K562 (cell line): ENCODE results near the gene ANK2. TPM values are rescaled to one million over a fixed set of nuclear protein-coding genes. Genes with fewer than 3 reads are reported as not detected.

Experiments used
- CREBBP ChIP-seq: IDR thresholded peaks from one replicate; pipeline ENCODE4 v1.6.1; 2012; ENCODE audit warnings: low read depth, mild to moderate bottlenecking, control low read depth, inconsistent platforms, low read length
- HDAC3 ChIP-seq: fragments of 450-650 bp; IDR thresholded peaks from 2 replicates; pipeline ENCODE4 v1.6.1; 2018; ENCODE audit warnings: borderline replicate concordance, mild to moderate bottlenecking, moderate library complexity; ENCODE audit not compliant: partially characterized antibody
- MCM2 ChIP-seq: fragments of 450-650 bp; IDR thresholded peaks from 2 replicates; pipeline ENCODE4 v1.6.1; 2017; ENCODE audit warnings: low read depth, mild to moderate bottlenecking
- MEIS2 ChIP-seq: fragments of 450-650 bp; IDR thresholded peaks from 2 replicates; pipeline ENCODE4 v1.6.1; 2014; ENCODE audit warnings: mild to moderate bottlenecking; ENCODE audit not compliant: partially characterized antibody
- MGA ChIP-seq: fragments of 450-650 bp; IDR thresholded peaks from 2 replicates; pipeline ENCODE4 v1.6.1; 2016; ENCODE audit warnings: mild to moderate bottlenecking, moderate library complexity
- MYC ChIP-seq, 2 experiments: fragments of 250-450 bp in 1 of 2; sonication (Bioruptor Pico) in 1 of 2; IDR thresholded peaks; 2 replicates each; pipeline versions ENCODE4 v1.5.1 to v1.6.1; 2012 to 2021; ENCODE audit warnings: low read depth in 2 of 2, borderline replicate concordance in 1 of 2, improper control_type of control experiment in 1 of 2, low read length in 1 of 2, mild to moderate bottlenecking in 1 of 2, moderate library complexity in 1 of 2
- TAF9B ChIP-seq: fragments of 450-650 bp; IDR thresholded peaks from 2 replicates; pipeline ENCODE4 v1.6.1; 2018; ENCODE audit warnings: mild to moderate bottlenecking; ENCODE audit not compliant: partially characterized antibody
- TCF7 ChIP-seq: sonication (generic); IDR thresholded peaks from 2 replicates; pipeline ENCODE4 v1.6.1; 2016; ENCODE audit warnings: antibody characterized with exemption, borderline replicate concordance
- TRIM28 ChIP-seq: fragments of 450-650 bp; IDR thresholded peaks from 2 replicates; pipeline ENCODE4 v1.6.1; 2017
- ZBTB2 ChIP-seq: fragments of 450-650 bp; IDR thresholded peaks from 2 replicates; pipeline ENCODE4 v1.6.1; 2016; ENCODE audit warnings: antibody characterized with exemption
- ZMIZ1 ChIP-seq, 2 experiments: fragments of 150-350 bp in 1 of 2; IDR thresholded peaks; 2 replicates each; pipeline ENCODE4 v1.6.1; 2012 to 2016; ENCODE audit warnings: low read depth in 2 of 2, low read length in 2 of 2, mild to moderate bottlenecking in 1 of 2, moderate library complexity in 1 of 2
- ZNF197 ChIP-seq: fragments of 200-800 bp; sonication (Bioruptor generic); IDR thresholded peaks from 2 replicates; pipeline ENCODE4 v1.6.1; 2016; ENCODE audit warnings: low read depth, missing genetic modification characterization, missing compliant biosample characterization
- polyA plus RNA-seq, 8 experiments: library from polyadenylated mRNA; depleted of rRNA in 4 of 8; stranded (reverse) in 5 of 8; unstranded in 3 of 8; fragments of >200 nt; fragmentation: Nextera tagmentation in 2 of 8; fragmentation: Illumina TruSeq in 1 of 8; extraction: Ambion mirVana in 2 of 8; extraction: Trizol in 1 of 8; gene quantifications; 2 replicates each; pipeline versions ENCODE4 v1.2.1 to v1.2.3, GENCODE V29; 2011 to 2014; ENCODE audit warnings: inconsistent platforms in 1 of 8, missing spikeins in 1 of 8
- total RNA-seq, 7 experiments: library from RNA; depleted of rRNA in 6 of 7; stranded (reverse); fragments of >200 nt in 6 of 7; fragmentation: Illumina TruSeq in 2 of 7; extraction: Trizol in 2 of 7; gene quantifications; 2 replicates each; pipeline versions ENCODE4 v1.2.1 to v1.2.3, GENCODE V29; 2011 to 2021; ENCODE audit warnings: low replicate concordance in 1 of 7

ANK2 gene
- total and polyA plus RNA-seq, 9 of the 15 experiments (the other 6 are each of a cell fraction or from before 2014, with no cell fraction given): 0.07 to 0.24 TPM; not detected in 7

- TF ChIP-seq MGA: no peak
- TF ChIP-seq ZMIZ1 (IDR thresholded peaks at IDR 0.05; ENCODE audit: low read depth in 2 of 2, low read length in 2 of 2): no peak
- TF ChIP-seq TAF9B: no peak
- TF ChIP-seq MYC (IDR thresholded peaks at IDR 0.05; ENCODE audit: low read depth, low read length): no peak
- TF ChIP-seq MYC (CRISPR knock-in tag; IDR thresholded peaks at IDR 0.05; ENCODE audit: borderline replicate concordance, low read depth): no peak
- TF ChIP-seq MCM2: no peak
- no peak for TF ChIP-seq TCF7
- TF ChIP-seq CREBBP: no peak
- no peak for TF ChIP-seq ZNF197
- TF ChIP-seq MEIS2: no peak
- TF ChIP-seq HDAC3: no peak
- no peak for TF ChIP-seq TRIM28
- no peak for TF ChIP-seq ZBTB2
Observed at GRCh38 chr4:113407409-113407808, 358.0 kb downstream of the ANK2 start (continued).
